AG09319 (cell line): ENCODE results near the gene GPR149.

Experiments
- DNase-seq: peaks from one replicate; pipeline ENCODE4 v3.0.0-alpha.2; 2010; ENCODE audit warnings: low read depth; ENCODE audit errors: extremely low read depth
- TF ChIP-seq, protein P1 (sequence below): IDR thresholded peaks from 2 replicates; pipeline ENCODE4 v1.5.1; 2011; ENCODE audit warnings: low read depth, mild to moderate bottlenecking, inconsistent platforms, low read length, moderate library complexity

The GPR149 gene

DNA sequence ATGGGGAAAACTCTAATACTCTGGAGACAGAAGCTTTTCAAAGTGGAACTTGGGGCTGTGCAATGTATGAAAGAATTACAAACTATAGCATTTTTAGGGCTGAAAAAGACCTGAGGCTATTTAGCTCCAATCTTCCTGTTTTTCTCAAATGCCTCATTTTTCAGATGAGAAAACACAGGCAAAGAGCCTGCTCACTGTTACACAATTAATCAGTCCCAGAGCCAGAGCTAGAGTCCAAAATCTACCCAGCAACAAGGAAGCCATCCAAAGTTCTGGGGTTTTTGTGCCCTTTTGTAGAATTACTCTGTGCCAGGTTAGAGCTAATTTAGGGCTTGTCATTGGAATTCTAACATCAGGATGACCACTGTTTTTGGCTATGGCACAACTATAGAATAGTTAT is 45.5 kb downstream of the GPR149 start:
- TF ChIP-seq, protein P1, sequence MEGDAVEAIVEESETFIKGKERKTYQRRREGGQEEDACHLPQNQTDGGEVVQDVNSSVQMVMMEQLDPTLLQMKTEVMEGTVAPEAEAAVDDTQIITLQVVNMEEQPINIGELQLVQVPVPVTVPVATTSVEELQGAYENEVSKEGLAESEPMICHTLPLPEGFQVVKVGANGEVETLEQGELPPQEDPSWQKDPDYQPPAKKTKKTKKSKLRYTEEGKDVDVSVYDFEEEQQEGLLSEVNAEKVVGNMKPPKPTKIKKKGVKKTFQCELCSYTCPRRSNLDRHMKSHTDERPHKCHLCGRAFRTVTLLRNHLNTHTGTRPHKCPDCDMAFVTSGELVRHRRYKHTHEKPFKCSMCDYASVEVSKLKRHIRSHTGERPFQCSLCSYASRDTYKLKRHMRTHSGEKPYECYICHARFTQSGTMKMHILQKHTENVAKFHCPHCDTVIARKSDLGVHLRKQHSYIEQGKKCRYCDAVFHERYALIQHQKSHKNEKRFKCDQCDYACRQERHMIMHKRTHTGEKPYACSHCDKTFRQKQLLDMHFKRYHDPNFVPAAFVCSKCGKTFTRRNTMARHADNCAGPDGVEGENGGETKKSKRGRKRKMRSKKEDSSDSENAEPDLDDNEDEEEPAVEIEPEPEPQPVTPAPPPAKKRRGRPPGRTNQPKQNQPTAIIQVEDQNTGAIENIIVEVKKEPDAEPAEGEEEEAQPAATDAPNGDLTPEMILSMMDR: no peak
- no peak for DNase-seq

DNA sequence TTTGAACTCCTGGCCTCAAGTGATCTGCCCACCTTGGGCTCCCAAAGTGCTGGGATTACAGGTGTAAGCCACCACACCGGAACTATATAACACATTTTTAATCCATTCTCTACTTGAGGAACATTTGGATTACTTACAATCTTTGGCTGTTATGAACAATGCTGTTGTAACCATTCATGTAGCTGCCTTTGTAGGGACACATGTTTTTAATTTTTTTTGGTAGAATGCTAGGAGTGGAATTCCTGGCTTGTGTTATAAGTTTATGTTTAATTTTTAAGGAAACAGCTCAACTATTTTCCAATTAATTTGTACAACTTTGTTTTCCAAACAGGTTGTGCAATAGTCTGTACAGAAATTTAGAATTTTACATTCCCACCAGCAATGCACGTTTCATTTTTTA is 51.7 kb downstream of the GPR149 start:
- DNase-seq: no peak
- TF ChIP-seq, protein P1: no peak

DNA sequence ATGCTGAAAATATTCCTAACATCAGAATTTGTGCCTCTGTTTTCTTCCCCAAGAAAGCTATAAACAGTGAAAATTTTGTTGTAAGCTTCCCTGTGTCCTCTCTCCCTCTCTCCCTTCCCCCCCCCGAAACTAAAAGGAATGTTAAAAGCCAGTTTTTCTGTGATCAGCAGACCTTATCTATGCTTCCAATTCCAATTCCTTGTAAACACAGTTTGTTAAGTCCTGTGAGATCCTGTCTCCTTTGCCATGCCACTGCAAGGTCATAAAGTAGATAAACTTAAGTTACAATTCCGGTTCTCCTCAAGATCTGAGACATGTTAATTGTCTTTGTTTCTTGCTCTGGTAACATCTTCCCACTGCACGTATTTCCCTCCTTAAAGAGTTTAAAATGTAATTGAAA is 62.8 kb downstream of the GPR149 start:
- no peak for DNase-seq
- TF ChIP-seq, protein P1: no peak

DNA sequence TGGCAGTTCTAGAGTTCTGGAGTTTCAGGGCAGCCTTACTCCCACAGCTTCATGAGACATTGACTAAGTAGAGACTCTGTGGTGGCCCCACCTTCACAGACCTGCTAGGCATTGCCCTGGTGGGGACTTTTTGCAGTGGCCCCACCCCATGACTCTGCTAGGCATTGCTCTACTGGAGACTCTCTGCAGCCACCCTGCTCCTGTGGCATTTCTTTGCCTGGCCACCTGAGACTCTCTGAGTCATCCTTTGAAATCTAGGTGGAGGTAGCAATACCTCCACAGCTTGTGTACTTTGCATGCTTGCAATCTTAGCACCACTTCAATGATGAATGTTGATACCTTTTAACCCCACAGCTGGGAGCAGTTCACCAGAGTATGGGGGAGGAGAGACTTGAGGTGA is 65.1 kb downstream of the GPR149 start:
- TF ChIP-seq, protein P1: no peak
- DNase-seq: no peak

DNA sequence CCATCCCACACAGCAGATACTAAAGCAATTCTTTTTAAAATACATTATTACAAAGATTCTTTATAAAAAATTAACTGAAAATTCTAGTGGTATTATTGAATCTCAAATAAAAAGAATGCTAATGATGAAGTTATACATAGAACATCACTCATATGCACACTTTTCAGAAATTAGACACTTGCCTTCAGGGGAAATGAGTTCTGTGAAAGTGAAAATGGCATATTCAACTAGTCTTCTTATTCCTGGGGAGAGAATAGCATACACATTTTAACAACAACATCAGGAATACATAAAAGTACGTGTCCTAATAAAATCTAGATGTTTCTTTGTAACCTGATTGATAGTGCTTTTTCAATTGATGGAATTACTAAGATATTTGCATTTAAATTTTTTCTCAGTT is 68.9 kb downstream of the GPR149 start:
- TF ChIP-seq, protein P1: no peak
- no peak for DNase-seq

DNA sequence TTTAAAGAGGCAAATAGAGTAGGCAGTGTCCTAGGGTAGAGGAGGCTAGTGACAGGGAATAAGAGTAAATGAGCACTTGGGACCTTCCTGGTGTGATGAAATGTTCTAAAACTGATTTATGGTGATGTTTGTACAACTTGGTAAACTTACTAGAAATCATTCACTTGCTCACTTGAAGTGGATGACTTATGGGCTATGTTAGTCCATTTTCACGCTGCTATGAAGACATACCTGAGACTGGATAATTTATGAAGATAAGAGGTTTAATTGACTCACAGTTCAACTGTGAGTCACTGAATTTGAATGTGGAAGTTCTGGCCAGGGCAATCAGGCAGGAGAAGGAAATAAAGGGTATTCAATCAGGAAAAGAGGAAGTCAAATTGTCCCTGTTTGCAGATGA is 74.0 kb downstream of the GPR149 start:
- TF ChIP-seq, protein P1: no peak

DNA sequence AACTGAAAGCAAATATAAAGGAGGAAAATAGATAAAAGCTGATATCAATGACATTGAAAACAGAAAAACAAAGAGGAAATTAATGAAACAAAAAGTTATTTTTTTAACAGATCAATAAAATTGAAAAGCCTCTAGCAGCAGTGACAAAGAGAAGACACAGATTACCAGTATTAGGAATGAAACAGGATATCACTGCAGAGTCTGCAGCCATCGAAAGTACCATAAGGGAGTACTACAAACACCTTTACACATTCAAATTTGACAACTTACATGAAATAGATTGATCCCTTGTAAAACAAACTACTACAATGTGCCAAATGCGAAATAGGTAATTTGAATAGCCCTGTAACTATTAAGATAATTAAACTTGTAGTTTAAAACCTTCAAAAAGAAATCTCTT is 80.8 kb downstream of the GPR149 start:
- TF ChIP-seq, protein P1: no peak
- no peak for DNase-seq

More for the DNA sequence above, 74.0 kb downstream of the GPR149 start:
- DNase-seq: no peak
